HEK293T (cell line): ENCODE measurements around the gene DOC2A.

Source experiments
- CTCF ChIA-PET: fragments of 350-600 bp; formaldehyde crosslinking; extraction: SDS; loops from one replicate; lab custom pipeline; 2021; ENCODE audit warnings: antibody characterized with exemption, inconsistent platforms; lab: Yijun Ruan, JAX
- POLR2A ChIA-PET: fragments of 350-600 bp; formaldehyde crosslinking; extraction: SDS; loops from one replicate; lab custom pipeline; 2020; ENCODE audit warnings: antibody characterized with exemption, inconsistent platforms; lab: Yijun Ruan, JAX
- DNase-seq: peaks from one replicate; pipeline ENCODE4 v3.0.0; 2012; ENCODE audit warnings: mixed read lengths; ENCODE audit errors: extremely low spot score
- ARNT ChIP-seq: fragments of 450-650 bp; IDR thresholded peaks from 2 replicates; pipeline ENCODE4 v1.6.1; 2017; ENCODE audit warnings: mild to moderate bottlenecking
- BHLHE40 ChIP-seq: fragments of 450-650 bp; IDR thresholded peaks from 2 replicates; pipeline ENCODE4 v1.6.1; 2016; ENCODE audit warnings: mild to moderate bottlenecking, moderate library complexity, borderline replicate concordance
- CTBP1 ChIP-seq: fragments of 450-650 bp; IDR thresholded peaks from 2 replicates; pipeline ENCODE4 v1.6.1; 2016; ENCODE audit warnings: borderline replicate concordance
- ELF4 ChIP-seq: fragments of 450-650 bp; IDR thresholded peaks from 2 replicates; pipeline ENCODE4 v1.6.1; 2017; ENCODE audit warnings: antibody characterized with exemption
- FOXA1 ChIP-seq: fragments of 450-650 bp; IDR thresholded peaks from 2 replicates; pipeline ENCODE4 v1.6.1; 2016; ENCODE audit warnings: mild to moderate bottlenecking
- FOXK2 ChIP-seq: fragments of 450-650 bp; IDR thresholded peaks from 2 replicates; pipeline ENCODE4 v1.6.1; 2016; ENCODE audit warnings: mild to moderate bottlenecking
- FOXM1 ChIP-seq: fragments of 450-650 bp; IDR thresholded peaks from 2 replicates; pipeline ENCODE4 v1.6.1; 2017; ENCODE audit warnings: mild to moderate bottlenecking, borderline replicate concordance
- HDGF ChIP-seq: fragments of 450-650 bp; IDR thresholded peaks from 2 replicates; pipeline ENCODE4 v1.6.1; 2017; ENCODE audit warnings: antibody characterized with exemption, borderline replicate concordance
- L3MBTL2 ChIP-seq: fragments of 450-650 bp; conservative IDR thresholded peaks from 2 replicates; pipeline ENCODE4 v1.6.1; 2016; ENCODE audit warnings: mild to moderate bottlenecking
- LEF1 ChIP-seq: fragments of 450-650 bp; IDR thresholded peaks from 2 replicates; pipeline ENCODE4 v1.6.1; 2017; ENCODE audit warnings: mild to moderate bottlenecking, borderline replicate concordance
- NFRKB ChIP-seq: fragments of 450-650 bp; IDR thresholded peaks from 2 replicates; pipeline ENCODE4 v1.6.1; 2016; ENCODE audit warnings: mild to moderate bottlenecking, moderate library complexity
- SP1 ChIP-seq: fragments of 450-650 bp; IDR thresholded peaks from 2 replicates; pipeline ENCODE4 v1.6.1; 2017
- SUZ12 ChIP-seq: fragments of 450-650 bp; IDR thresholded peaks from 2 replicates; pipeline ENCODE4 v1.6.1; 2016; ENCODE audit warnings: mild to moderate bottlenecking
- TARDBP ChIP-seq: fragments of 450-650 bp; IDR thresholded peaks from 2 replicates; pipeline ENCODE4 v1.6.1; 2016
- ZNF384 ChIP-seq: fragments of 450-650 bp; IDR thresholded peaks from 2 replicates; pipeline ENCODE4 v1.6.1; 2016
- TF ChIP-seq, protein P1 (sequence below): fragments of 450-650 bp; IDR thresholded peaks from 2 replicates; pipeline ENCODE4 v1.6.1; 2016

DOC2A gene

DNA sequence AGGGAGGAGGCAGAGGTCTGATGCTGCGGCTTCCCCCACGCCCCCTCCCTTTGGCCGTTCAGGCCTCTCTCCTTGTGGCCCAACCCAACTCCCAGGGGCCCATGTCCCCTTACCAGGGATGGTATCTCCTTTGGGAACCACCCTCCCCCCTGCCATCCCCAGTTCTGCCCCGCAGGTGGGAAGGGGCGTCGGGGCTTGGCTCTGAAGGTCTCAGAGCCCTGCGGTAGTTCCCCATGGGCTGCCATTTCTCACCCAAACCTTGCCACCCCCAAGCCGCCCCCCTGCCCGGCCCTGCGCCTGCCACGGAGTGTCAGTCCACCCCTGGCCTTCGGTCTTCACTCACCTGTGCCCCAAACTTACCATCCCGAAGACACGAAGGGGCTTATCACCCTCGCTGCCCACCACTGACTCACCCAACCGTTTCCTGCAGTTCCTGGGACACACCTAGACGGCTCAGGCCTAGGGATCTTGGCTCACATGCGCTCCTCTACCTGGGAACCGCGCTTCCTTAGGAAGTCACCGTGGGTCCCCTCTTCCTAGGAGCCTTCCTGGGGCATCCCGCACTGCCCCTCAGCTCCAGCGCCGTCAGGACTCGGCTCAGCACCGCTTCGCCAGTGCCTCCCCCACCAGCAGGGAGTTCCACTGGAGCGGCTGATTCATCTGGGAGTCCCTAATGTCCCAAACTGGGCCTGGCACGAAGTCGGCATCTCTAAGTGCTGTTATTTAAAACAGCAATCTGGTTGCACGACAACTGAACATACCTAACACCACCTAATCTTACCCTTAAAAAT is 1.1 kb upstream of the DOC2A start:
- TF ChIP-seq LEF1 (no peak), FOXA1 (no peak), TARDBP (no peak), BHLHE40 (no peak), ZNF384 (no peak), SP1 (no peak), ELF4 (no peak), SUZ12 (no peak), HDGF (no peak), ARNT (no peak), L3MBTL2 (no peak), CTBP1 (no peak), NFRKB (no peak), FOXM1 (no peak), FOXK2 (no peak)
- TF ChIP-seq, protein P1, sequence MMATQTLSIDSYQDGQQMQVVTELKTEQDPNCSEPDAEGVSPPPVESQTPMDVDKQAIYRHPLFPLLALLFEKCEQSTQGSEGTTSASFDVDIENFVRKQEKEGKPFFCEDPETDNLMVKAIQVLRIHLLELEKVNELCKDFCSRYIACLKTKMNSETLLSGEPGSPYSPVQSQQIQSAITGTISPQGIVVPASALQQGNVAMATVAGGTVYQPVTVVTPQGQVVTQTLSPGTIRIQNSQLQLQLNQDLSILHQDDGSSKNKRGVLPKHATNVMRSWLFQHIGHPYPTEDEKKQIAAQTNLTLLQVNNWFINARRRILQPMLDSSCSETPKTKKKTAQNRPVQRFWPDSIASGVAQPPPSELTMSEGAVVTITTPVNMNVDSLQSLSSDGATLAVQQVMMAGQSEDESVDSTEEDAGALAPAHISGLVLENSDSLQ: no peak
- POLR2A ChIA-PET: no interaction called here
- CTCF ChIA-PET: interaction anchor here (0.7 kb wide), 1 partner anchor 11 kb away, joined by 3 read pairs; no protein-coding TSS in a partner anchor
- no peak for DNase-seq

- ChIA-PET CTCF (no interaction called here), POLR2A (interaction anchor here (0.8 to 1.6 kb wide), 3 partner anchors 11 to 48 kb away, joined by 3 to 4 read pairs (median 4); partner anchors contain the start of genes HIRIP3, INO80E and TMEM219)
- DNase-seq: no peak
- TF ChIP-seq SUZ12: no peak
- TF ChIP-seq HDGF: no peak
- no peak for TF ChIP-seq ARNT
- TF ChIP-seq LEF1: no peak
- TF ChIP-seq NFRKB: no peak
- TF ChIP-seq CTBP1: no peak
- TF ChIP-seq FOXK2: no peak
- no peak for TF ChIP-seq L3MBTL2
Observed at GRCh38 chr16:30009990-30010843, 610 bp downstream of the DOC2A start.

DNA sequence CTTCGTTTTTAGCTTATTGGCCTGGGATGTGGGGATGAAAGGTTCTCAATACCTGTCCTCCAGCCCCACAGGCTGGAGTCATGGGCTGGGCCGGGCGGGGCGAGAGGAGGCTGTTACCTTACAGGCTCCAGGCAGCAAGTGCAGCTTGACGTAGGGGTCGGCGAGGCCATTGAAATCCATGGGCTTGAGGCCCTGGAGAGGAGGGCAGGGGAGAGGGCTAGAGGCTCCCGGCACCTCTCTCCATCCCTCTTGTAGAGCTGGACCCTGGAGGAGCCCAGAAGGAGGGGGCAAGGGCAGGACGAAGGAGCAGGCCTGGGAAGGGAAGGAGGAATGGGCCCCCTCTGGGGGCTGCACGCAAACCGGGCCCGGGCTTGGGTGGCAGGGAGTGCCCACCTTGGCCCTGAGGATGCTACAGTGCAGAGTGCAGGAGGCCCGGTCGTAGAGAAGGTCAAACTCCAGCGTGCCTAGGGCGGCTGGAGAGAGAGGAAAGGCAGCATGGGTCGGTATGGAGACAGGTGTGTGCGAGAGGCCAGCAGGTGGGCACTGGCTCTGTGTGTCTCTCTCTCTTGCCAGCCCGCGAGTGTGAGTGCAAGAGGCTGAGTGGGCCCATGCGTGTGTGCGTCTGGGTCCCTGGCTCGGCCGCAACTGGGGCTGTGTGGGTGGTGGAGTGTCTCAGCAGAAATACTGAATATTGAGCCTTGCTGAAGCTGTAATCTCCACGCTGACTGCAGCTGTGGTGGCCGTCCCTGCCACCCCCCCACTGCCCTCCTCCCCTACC is 1.6 kb downstream of the DOC2A start:
- CTCF ChIA-PET: no interaction called here

GRCh38 chr16:30007378-30007895 is 3.4 kb downstream of the DOC2A start:
- ChIA-PET POLR2A (interaction anchor here (1.0 to 1.6 kb wide), 3 partner anchors 12 to 192 kb away, joined by 3 to 4 read pairs (median 3); partner anchors contain the start of genes HIRIP3, INO80E and PAGR1), CTCF (interaction anchor here (1.0 kb wide), 1 partner anchor 159 kb away, joined by 4 read pairs; no protein-coding TSS in a partner anchor)
- TF ChIP-seq BHLHE40 (no peak), SP1 (no peak), L3MBTL2 (no peak), ZNF384 (no peak), HDGF (no peak), FOXM1 (no peak), CTBP1 (no peak), LEF1 (no peak), ARNT (no peak), TARDBP (no peak), SUZ12 (no peak), NFRKB (no peak)
- TF ChIP-seq, protein P1: no peak
- no peak for DNase-seq

More for the DNA sequence above, 1.6 kb downstream of the DOC2A start:
- POLR2A ChIA-PET: interaction anchor here (0.8 to 1.4 kb wide), 3 partner anchors 9 to 14 kb away, joined by 3 to 4 read pairs (median 4); partner anchors contain the start of genes HIRIP3 and INO80E
- DNase-seq: no peak
- TF ChIP-seq ARNT (no peak), NFRKB (no peak), SP1 (no peak), FOXM1 (no peak), TARDBP (no peak)

DNA sequence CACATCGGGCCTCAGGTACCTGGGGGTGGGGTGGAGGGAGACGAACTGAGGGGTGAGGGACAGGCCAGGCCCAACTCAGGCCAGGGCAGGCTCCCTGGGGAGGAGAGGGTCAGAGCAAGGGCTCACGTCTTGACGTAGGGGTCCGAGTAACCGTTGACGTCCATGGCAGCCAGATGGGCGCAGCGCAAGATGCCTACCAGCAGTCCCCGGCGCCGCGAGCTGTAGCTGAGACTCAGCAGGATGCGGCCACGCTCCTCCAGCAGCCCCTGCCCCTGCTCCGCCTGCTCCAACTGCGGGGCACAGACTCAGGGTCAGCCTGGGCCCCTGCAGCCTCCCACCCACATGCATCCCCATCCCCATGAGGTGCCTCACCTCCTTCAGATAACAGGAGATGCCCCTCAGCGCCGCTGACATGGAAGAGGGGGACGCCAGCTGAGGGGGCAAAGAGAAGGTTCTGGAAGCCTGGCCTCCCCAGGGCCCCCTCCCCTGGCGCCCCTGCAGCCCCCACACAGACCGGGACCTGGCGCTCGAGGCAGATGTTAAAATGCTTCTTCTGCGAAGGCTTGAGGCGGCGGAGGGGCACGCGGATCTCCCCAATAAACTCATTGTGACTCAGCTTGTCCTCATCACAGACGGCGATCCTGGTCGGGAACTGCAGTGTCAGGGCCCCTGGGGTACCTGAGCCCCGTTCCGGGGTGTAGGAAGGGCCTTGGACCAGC is 4.0 kb downstream of the DOC2A start:
- ChIA-PET POLR2A (interaction anchor here (1.3 to 1.6 kb wide), 2 partner anchors 14 to 21 kb away, joined by 3 to 4 read pairs; no protein-coding TSS in a partner anchor), CTCF (interaction anchor here (1.0 kb wide), 1 partner anchor 158 kb away, joined by 4 read pairs; no protein-coding TSS in a partner anchor)
- TF ChIP-seq ELF4 (no peak), FOXM1 (no peak), CTBP1 (no peak), ARNT (no peak), BHLHE40 (no peak), FOXK2 (no peak), TARDBP (no peak), HDGF (no peak), SUZ12 (no peak), ZNF384 (no peak)
- TF ChIP-seq, protein P1: no peak
- no peak for DNase-seq
